HG02884 (cell line): ENCODE measurements around the gene PTPRN2.
"Not testable (repeated sequence)": the region's sequence is repeated elsewhere in the genome, so short reads cannot be mapped to it uniquely, and the experiment has no call there.

Source experiments
- ATAC-seq: cut with Tn5 transposase; IDR thresholded peaks from one replicate; pipeline ENCODE4 v1.9.1; 2021; ENCODE audit warnings: mild to moderate bottlenecking, moderate library complexity; ENCODE audit not compliant: unreplicated experiment

PTPRN2 gene

DNA sequence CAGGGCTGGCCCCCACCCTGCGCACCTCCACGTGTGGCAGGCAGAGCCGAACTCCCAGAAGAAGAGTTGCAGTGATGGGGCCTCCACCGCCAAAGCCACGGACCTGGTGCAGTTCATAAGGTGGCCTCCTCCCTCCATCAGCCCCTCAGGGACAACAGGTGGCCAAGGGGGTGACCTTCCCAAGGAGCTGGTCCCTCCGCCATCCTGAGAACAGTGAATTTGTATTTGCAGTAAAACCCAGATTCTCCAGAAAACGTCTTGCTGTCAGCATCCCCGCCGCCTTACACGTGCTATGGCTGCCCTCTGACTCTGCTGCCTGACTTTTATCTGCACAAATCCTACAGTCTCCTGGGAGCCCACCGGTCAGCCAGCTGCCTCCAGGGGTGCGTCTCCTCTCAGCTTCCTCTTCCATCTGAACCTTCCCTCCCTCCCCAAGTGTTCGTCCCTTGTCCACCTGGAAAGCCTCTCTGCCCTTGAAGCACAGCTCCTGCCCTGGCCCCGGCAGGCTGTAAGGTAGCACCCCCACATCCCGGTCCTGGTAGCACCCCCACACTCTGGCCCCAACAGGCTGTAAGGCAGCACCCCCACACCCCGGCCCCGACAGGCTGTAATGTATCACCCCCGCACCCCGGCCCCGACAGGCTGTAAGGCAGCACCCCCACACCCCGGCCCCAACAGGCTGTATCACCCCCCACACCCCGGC lies 311.8 kb downstream of the PTPRN2 start:
- ATAC-seq: no peak

- ATAC-seq: no peak
Measured at GRCh38 chr7:158274996-158275395, 312.6 kb downstream of the PTPRN2 start.

GRCh38 chr7:158274404-158274811 lies 313.2 kb downstream of the PTPRN2 start:
- ATAC-seq: no peak

DNA sequence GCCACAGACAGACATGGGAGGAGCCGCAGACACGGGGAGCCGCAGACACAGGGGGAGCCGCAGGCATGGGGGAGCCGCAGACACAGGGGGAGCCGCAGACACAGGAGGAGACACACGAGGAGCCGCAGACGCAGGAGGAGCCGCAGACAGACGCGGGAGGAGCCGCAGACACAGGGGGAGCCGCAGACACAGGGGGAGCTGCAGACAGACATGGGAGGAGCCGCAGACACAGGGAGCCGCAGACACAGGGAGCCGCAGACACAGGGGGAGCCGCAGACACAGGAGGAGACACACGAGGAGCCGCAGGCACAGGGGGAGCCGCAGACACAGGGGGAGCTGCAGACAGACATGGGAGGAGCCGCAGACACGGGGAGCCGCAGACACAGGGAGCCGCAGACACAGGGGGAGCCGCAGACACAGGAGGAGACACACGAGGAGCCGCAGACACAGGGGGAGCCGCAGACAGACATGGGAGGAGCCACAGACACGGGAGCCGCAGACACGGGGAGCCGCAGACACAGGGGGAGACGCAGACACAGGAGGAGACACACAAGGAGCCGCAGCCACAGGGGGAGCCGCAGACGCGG lies 313.8 kb downstream of the PTPRN2 start:
- ATAC-seq: not testable (repeated sequence)

DNA sequence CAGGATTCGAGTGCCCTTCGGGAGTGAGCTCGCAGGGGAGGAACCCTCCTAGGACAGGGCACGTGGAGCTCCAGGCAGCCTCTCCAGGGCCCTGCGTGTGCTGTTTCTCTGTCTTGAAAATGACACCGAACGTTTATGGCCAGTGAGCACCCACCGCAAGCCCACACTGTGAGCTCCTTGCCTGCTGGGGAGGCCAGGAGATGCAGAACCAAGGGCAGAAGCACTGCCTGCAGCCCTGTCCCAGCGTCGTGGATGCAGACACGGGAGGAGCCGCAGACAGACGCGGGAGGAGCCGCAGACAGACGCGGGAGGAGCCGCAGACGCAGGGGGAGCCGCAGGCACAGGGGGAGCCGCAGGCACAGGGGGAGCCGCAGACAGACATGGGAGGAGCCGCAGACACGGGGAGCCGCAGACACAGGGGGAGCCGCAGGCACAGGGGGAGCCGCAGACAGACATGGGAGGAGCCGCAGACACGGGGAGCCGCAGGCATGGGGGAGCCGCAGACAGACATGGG lies 314.4 kb downstream of the PTPRN2 start:
- ATAC-seq: no peak

- ATAC-seq: no peak
Measured at GRCh38 chr7:158272509-158273137, 315.0 kb downstream of the PTPRN2 start.

DNA sequence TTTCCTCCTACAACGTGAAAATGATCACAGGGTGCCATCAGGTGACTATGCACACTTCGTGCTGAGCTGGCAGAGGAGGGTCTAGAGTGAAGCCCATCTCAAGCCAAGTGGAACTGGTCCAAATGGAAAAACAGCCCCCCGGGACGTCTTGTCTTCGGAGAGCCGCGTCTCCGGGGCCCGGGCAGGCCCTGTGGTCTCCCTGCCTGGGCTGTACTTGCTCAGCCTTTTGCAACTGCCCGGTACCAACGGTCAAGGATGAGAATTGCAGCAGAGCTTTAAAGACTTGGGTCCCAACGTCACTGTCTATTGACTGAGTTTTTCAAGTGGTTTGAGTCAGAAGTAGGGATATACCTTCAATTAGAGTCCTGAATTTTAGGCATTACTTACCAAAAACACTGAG lies 315.5 kb downstream of the PTPRN2 start:
- ATAC-seq: no peak

- no peak for ATAC-seq
Measured at GRCh38 chr7:158271646-158272045, 316.0 kb downstream of the PTPRN2 start.

- no peak for ATAC-seq
Measured at GRCh38 chr7:158270856-158271413, 316.7 kb downstream of the PTPRN2 start.

- ATAC-seq: no peak
Measured at GRCh38 chr7:158270106-158270775, 317.4 kb downstream of the PTPRN2 start.

- ATAC-seq: no peak
Measured at GRCh38 chr7:158268816-158269535, 318.6 kb downstream of the PTPRN2 start.

- no peak for ATAC-seq
Measured at GRCh38 chr7:158267742-158268435, 319.7 kb downstream of the PTPRN2 start.

- no peak for ATAC-seq
Measured at GRCh38 chr7:158266817-158267741, 320.5 kb downstream of the PTPRN2 start.

DNA sequence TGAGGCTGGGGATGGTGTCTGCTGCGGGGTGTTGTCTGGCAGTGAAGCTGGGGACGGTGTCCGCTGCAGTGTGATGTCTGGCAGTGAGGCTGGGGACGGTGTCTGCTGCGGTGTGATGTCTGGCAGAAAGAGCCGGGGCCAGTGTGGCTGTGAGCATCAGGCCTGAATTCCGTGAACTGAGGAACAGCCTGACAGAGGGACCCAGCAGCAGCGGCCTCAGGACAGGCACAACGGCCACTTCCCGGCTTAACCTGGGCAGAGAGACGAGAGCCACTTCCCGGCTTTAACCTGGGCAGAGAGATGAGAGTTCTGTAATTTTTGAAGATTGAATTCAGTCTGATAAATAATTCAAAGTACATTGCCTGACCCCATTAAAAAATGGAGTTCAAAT lies 321.2 kb downstream of the PTPRN2 start:
- ATAC-seq: no peak

- ATAC-seq: no peak
Measured at GRCh38 chr7:158265743-158266080, 321.9 kb downstream of the PTPRN2 start.

DNA sequence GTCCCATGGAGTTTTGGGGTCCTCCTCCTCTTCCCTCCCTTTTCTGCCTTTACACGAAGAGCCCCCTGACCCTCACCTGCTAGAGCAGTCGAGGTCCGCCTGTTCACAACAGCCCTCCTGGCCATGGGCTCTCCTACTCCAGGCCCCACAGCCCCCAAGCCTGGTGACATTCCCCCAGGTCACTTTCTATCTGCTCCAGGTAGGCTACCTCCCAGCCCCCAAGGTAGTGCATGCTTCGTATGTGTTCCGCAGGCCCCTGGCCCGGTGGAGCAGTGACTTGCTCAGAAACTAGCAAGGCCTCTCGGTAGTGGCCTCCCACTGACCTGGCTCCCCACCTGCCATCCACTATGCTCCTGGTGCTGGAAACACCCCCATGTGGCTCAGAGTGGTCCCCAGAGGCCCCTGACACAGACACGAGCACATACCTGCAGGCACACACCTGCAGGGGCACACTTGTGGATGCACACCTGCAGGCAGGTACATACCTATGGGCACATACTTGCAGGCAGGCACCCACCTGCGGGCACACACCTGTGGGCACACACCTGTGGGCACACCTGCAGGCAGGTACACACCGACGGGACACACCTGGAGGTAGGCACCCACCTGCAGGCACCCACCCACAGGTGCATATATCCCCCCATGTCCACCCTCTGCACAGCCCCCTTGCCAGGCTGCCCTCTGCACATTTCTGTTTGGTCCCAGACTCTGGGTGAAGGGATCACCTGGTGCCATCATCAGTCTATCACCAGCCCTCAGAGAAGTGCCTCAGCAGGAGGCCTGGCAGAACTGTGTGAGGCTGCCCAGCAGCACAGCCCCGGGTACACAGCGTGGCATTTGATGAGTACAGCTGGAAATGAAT lies 322.5 kb downstream of the PTPRN2 start:
- ATAC-seq: no peak

DNA sequence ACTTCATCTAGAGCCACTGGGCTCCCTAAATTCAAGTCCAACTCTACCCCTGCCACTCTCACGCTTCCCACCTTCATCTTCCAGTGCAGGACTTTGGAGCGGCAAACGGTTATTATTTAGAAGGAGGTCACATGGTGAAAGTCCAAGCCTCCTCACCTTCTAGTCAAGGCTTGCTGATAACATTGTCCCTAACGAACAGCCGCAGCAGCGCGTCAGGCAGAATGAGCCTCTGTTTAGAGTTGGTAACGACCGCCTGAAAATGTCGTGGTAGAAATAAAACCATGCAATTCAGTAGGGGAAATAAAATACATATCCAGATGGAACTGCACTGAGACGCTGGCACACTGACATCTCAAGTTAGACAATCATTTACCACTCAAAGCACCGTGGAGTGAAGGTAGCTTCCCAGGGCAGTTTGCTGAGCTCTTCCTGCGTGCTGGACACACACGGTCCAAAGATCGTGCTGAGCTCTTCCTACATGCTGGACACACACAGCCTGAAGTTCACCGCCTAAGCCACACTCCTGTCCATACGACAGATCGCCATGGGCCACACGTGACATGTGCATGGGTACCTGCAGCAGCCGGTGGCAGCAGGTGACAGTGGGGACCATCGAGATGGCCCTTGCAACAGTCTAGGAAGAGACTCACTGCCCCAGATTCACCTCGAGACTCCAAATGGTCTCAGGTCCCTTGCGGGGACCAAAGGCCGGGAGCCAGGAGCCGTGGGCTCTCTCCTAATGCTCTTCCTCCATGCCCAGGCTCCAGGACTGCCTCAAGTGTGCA lies 323.5 kb downstream of the PTPRN2 start:
- no peak for ATAC-seq
